ENCODE data around the gene ELP1.
A peak's percentile ranks its signal among the peaks of the same experiment; 100 is the strongest.

ELP1 gene

DNA sequence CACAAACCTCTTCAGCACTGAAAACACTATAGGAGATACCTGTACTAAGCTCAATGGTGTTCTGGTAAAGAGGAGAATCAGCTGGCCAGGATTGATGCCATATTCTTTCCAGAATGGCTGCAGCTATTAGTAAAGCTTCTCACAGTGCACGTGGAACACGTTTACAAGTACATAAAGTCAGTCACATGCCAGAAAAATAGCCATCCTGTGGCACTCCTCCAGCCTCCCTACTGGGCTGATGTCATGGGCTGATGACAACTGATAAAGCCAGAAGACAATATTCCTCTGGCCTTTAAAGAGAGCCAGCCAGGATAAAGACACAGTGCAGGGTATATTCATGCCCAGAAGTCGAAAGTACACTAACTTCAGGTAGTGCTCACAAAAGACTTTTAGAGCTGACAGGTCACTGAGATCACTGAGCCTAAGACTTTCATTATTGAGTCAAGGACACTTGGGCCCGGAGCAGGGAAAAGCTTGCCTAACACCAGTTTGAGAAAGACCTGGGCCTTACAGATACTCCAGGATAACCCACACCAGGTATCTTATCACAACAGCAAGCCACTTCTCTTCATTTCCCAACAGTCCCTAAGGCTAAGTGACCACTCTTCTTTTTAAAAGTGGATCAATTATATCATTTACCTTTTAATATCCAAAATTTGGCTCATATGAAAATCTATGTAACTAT lies 29.7 kb upstream of the ELP1 start (continued):
- TF ChIP-seq, protein P1, sequence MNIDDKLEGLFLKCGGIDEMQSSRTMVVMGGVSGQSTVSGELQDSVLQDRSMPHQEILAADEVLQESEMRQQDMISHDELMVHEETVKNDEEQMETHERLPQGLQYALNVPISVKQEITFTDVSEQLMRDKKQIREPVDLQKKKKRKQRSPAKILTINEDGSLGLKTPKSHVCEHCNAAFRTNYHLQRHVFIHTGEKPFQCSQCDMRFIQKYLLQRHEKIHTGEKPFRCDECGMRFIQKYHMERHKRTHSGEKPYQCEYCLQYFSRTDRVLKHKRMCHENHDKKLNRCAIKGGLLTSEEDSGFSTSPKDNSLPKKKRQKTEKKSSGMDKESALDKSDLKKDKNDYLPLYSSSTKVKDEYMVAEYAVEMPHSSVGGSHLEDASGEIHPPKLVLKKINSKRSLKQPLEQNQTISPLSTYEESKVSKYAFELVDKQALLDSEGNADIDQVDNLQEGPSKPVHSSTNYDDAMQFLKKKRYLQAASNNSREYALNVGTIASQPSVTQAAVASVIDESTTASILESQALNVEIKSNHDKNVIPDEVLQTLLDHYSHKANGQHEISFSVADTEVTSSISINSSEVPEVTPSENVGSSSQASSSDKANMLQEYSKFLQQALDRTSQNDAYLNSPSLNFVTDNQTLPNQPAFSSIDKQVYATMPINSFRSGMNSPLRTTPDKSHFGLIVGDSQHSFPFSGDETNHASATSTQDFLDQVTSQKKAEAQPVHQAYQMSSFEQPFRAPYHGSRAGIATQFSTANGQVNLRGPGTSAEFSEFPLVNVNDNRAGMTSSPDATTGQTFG (tag by site-specific recombination; IDR thresholded peaks at IDR 0.05; ENCODE audit: borderline replicate concordance): no peak
- TF ChIP-seq, protein P2, sequence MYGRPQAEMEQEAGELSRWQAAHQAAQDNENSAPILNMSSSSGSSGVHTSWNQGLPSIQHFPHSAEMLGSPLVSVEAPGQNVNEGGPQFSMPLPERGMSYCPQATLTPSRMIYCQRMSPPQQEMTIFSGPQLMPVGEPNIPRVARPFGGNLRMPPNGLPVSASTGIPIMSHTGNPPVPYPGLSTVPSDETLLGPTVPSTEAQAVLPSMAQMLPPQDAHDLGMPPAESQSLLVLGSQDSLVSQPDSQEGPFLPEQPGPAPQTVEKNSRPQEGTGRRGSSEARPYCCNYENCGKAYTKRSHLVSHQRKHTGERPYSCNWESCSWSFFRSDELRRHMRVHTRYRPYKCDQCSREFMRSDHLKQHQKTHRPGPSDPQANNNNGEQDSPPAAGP (tag by site-specific recombination; IDR thresholded peaks at IDR 0.05): no peak
- TF ChIP-seq, protein P3, sequence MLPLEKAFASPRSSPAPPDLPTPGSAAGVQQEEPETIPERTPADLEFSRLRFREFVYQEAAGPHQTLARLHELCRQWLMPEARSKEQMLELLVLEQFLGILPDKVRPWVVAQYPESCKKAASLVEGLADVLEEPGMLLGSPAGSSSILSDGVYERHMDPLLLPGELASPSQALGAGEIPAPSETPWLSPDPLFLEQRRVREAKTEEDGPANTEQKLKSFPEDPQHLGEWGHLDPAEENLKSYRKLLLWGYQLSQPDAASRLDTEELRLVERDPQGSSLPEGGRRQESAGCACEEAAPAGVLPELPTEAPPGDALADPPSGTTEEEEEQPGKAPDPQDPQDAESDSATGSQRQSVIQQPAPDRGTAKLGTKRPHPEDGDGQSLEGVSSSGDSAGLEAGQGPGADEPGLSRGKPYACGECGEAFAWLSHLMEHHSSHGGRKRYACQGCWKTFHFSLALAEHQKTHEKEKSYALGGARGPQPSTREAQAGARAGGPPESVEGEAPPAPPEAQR (tag by site-specific recombination; IDR thresholded peaks at IDR 0.05): no peak
- TF ChIP-seq HOXA7 (CRISPR knock-in tag; IDR thresholded peaks at IDR 0.05; ENCODE audit: borderline replicate concordance) (no peak), KLF1 (tag by site-specific recombination; IDR thresholded peaks at IDR 0.05) (no peak), ZBTB48 (tag by site-specific recombination; IDR thresholded peaks at IDR 0.05) (no peak), ZBTB21 (tag by site-specific recombination; IDR thresholded peaks at IDR 0.05) (peak; percentile 56; the same call in 1 of the 2 replicates), KLF8 (tag by site-specific recombination; IDR thresholded peaks at IDR 0.05) (no peak), EGR2 (tag by site-specific recombination; IDR thresholded peaks at IDR 0.05; ENCODE audit: low read depth) (no peak), ZNF302 (tag by site-specific recombination; IDR thresholded peaks at IDR 0.05; ENCODE audit: low read depth) (no peak), ZNF16 (tag by site-specific recombination; IDR thresholded peaks at IDR 0.05; ENCODE audit: low read depth) (no peak), ZNF530 (tag by site-specific recombination; IDR thresholded peaks at IDR 0.05; ENCODE audit: low read depth) (no peak), ZNF560 (tag by site-specific recombination; IDR thresholded peaks at IDR 0.05; ENCODE audit: borderline replicate concordance) (no peak), ZFP69B (tag by site-specific recombination; IDR thresholded peaks at IDR 0.05) (no peak), FEZF1 (tag by site-specific recombination; IDR thresholded peaks at IDR 0.05) (peak; percentile 45; the same call in 1 of the 2 replicates), SP7 (tag by site-specific recombination; IDR thresholded peaks at IDR 0.05) (no peak)
- TF ChIP-seq, protein P4, sequence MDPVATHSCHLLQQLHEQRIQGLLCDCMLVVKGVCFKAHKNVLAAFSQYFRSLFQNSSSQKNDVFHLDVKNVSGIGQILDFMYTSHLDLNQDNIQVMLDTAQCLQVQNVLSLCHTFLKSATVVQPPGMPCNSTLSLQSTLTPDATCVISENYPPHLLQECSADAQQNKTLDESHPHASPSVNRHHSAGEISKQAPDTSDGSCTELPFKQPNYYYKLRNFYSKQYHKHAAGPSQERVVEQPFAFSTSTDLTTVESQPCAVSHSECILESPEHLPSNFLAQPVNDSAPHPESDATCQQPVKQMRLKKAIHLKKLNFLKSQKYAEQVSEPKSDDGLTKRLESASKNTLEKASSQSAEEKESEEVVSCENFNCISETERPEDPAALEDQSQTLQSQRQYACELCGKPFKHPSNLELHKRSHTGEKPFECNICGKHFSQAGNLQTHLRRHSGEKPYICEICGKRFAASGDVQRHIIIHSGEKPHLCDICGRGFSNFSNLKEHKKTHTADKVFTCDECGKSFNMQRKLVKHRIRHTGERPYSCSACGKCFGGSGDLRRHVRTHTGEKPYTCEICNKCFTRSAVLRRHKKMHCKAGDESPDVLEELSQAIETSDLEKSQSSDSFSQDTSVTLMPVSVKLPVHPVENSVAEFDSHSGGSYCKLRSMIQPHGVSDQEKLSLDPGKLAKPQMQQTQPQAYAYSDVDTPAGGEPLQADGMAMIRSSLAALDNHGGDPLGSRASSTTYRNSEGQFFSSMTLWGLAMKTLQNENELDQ (tag by site-specific recombination; IDR thresholded peaks at IDR 0.05; ENCODE audit: low read depth): no peak

DNA sequence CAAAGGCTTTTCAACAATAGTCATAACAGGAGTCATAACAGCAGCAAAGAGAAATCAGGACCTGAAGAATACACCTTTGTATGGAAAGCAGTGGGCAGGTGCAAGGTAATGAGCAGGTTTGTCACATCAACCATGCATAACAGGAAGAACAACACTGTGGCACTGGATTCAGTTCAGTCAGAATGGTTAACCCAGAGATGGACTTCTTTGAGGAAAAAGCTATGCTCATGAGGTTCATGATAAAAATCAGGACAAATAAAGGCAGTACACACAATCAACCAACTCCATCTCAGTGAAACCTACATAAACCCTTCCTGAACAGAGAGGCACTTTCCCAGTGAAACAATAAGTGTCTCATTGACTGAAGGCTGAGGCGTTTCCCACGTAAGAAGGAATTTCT lies 27.2 kb upstream of the ELP1 start:
- TF ChIP-seq, protein P5, sequence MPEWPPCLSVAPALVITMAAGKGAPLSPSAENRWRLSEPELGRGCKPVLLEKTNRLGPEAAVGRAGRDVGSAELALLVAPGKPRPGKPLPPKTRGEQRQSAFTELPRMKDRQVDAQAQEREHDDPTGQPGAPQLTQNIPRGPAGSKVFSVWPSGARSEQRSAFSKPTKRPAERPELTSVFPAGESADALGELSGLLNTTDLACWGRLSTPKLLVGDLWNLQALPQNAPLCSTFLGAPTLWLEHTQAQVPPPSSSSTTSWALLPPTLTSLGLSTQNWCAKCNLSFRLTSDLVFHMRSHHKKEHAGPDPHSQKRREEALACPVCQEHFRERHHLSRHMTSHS (tag by site-specific recombination; IDR thresholded peaks at IDR 0.05): no peak
- TF ChIP-seq ZNF555 (tag by site-specific recombination; conservative IDR thresholded peaks at IDR 0.05) (no peak), ZNF621 (tag by site-specific recombination; IDR thresholded peaks at IDR 0.05) (no peak), ZNF585B (tag by site-specific recombination; IDR thresholded peaks at IDR 0.05) (no peak)
- no peaks in the 10 kb centered on the region for H3K9me3 ChIP-seq (ENCODE audit: control insufficient read depth, insufficient read depth, low read depth, low read length)
- 0 out of 2 replicates have a peak, but pooled peaks cover 4% of the 10 kb centered on the region for H3K4me1 ChIP-seq (ENCODE audit: control insufficient read depth, insufficient read depth, low read length)
- peaks cover 3 to 28% of the 10 kb centered on the region in 2 experiments; a peak in 2 of 3 replicates for H3K36me3 ChIP-seq (ENCODE audit: control insufficient read depth in 2 of 2, insufficient read depth in 1 of 2, low read length in 2 of 2)
- POLR2A ChIA-PET: no interaction called here
- CTCF ChIA-PET: no interaction called here
- no peak overlapping the region for H3K27ac ChIP-seq (ENCODE audit: extremely low read depth, low read depth, low read length)
- no peak overlapping the region for H3K4me3 ChIP-seq (ENCODE audit: low read depth, low read length)

Data from HEK293 (cell line).